ENCODE measurements around the gene RMI2. TPM values are rescaled to one million over a fixed set of nuclear protein-coding genes. Genes with fewer than 3 reads are reported as not detected.
A peak's percentile ranks its signal among the peaks of the same experiment; 100 is the strongest.
"Not testable (repeated sequence)": the region's sequence is repeated elsewhere in the genome, so short reads cannot be mapped to it uniquely, and the experiment has no call there.

RMI2 gene
- total RNA-seq, 2 donors from 2014 or later: 1.4 to 2.1 TPM

GRCh38 chr16:11359370-11359769 is 14.1 kb downstream of the RMI2 start:
- peaks cover 21% of the 10 kb centered on the region for H3K27me3 Mint-ChIP-seq
- no peaks in the 10 kb centered on the region for H3K9me3 ChIP-seq (ENCODE audit: control insufficient read depth, low read length, poor library complexity, severe bottlenecking)
- no peak for DNase-seq
- no peak overlapping the region for H3K4me3 Mint-ChIP-seq
- ATAC-seq: no peak
- no peak overlapping the region for H3K27ac Mint-ChIP-seq
- peaks cover 42% of the 10 kb centered on the region for H3K4me1 Mint-ChIP-seq
- H3K36me3 Mint-ChIP-seq (ENCODE audit: low read depth): no peaks in the 10 kb centered on the region

GRCh38 chr16:11360641-11361373 is 15.5 kb downstream of the RMI2 start:
- Mint-ChIP-seq H3K27me3 (peaks cover 16% of the 10 kb centered on the region), H3K4me1 (peaks cover 31% of the 10 kb centered on the region), H3K4me3 (peak overlapping the region; percentile 84), H3K36me3 (ENCODE audit: low read depth) (no peaks in the 10 kb centered on the region), H3K27ac (no peak overlapping the region)
- DNase-seq (no peak), ATAC-seq (no peak)
- no peaks in the 10 kb centered on the region for H3K9me3 ChIP-seq (ENCODE audit: control insufficient read depth, low read length, poor library complexity, severe bottlenecking)

- no peaks in the 10 kb centered on the region for H3K36me3 Mint-ChIP-seq (ENCODE audit: low read depth)
- DNase-seq (peak in 1 of 3 donors; percentile 16), ATAC-seq (peak; percentile 80)
- H3K9me3 ChIP-seq (ENCODE audit: control insufficient read depth, low read length, poor library complexity, severe bottlenecking): no peaks in the 10 kb centered on the region
- peak overlapping the region; percentile 84 for H3K4me3 Mint-ChIP-seq
- peaks cover 15% of the 10 kb centered on the region for H3K27me3 Mint-ChIP-seq
- H3K4me1 Mint-ChIP-seq: peaks cover 27% of the 10 kb centered on the region
- peak overlapping the region; percentile 70 for H3K27ac Mint-ChIP-seq
Measured at GRCh38 chr16:11361701-11362451, 16.6 kb downstream of the RMI2 start.

- peaks cover 9% of the 10 kb centered on the region for H3K27me3 Mint-ChIP-seq
- DNase-seq (no peak), ATAC-seq (no peak)
- no peak overlapping the region for H3K27ac Mint-ChIP-seq
- H3K4me3 Mint-ChIP-seq: no peak overlapping the region
- no peaks in the 10 kb centered on the region for H3K9me3 ChIP-seq (ENCODE audit: control insufficient read depth, low read length, poor library complexity, severe bottlenecking)
- no peaks in the 10 kb centered on the region for H3K36me3 Mint-ChIP-seq (ENCODE audit: low read depth)
- peaks cover 30% of the 10 kb centered on the region for H3K4me1 Mint-ChIP-seq
Measured at GRCh38 chr16:11363927-11364258, 18.6 kb downstream of the RMI2 start.

GRCh38 chr16:11367483-11367906 is 22.2 kb downstream of the RMI2 start:
- no peaks in the 10 kb centered on the region for H3K36me3 Mint-ChIP-seq (ENCODE audit: low read depth)
- H3K27me3 Mint-ChIP-seq: no peaks in the 10 kb centered on the region
- DNase-seq (no peak), ATAC-seq (no peak)
- H3K27ac Mint-ChIP-seq: no peak overlapping the region
- H3K9me3 ChIP-seq (ENCODE audit: control insufficient read depth, low read length, poor library complexity, severe bottlenecking): no peaks in the 10 kb centered on the region
- peaks cover 21% of the 10 kb centered on the region for H3K4me1 Mint-ChIP-seq
- H3K4me3 Mint-ChIP-seq: no peak overlapping the region

- H3K4me3 Mint-ChIP-seq: no peak overlapping the region
- H3K4me1 Mint-ChIP-seq: peaks cover 14% of the 10 kb centered on the region
- ATAC-seq (peak; percentile 86), DNase-seq (no peak)
- peak overlapping the region; percentile 51 for H3K27ac Mint-ChIP-seq
- no peaks in the 10 kb centered on the region for H3K27me3 Mint-ChIP-seq
- no peaks in the 10 kb centered on the region for H3K9me3 ChIP-seq (ENCODE audit: control insufficient read depth, low read length, poor library complexity, severe bottlenecking)
- H3K36me3 Mint-ChIP-seq (ENCODE audit: low read depth): no peaks in the 10 kb centered on the region
Measured at GRCh38 chr16:11370084-11370931, 25.0 kb downstream of the RMI2 start.

- H3K9me3 ChIP-seq (ENCODE audit: control insufficient read depth, low read length, poor library complexity, severe bottlenecking); H3K4me3 Mint-ChIP-seq; ATAC-seq; H3K36me3 Mint-ChIP-seq (ENCODE audit: low read depth); H3K27me3 Mint-ChIP-seq; DNase-seq: not testable (repeated sequence)
- Mint-ChIP-seq H3K4me1 (peaks cover 14% of the 10 kb centered on the region), H3K27ac (peak overlapping the region; percentile 51)
Measured at GRCh38 chr16:11370932-11371279, 25.6 kb downstream of the RMI2 start.

- DNase-seq (no peak), ATAC-seq (no peak)
- Mint-ChIP-seq H3K4me3 (no peak overlapping the region), H3K4me1 (peaks cover 13% of the 10 kb centered on the region), H3K27me3 (no peaks in the 10 kb centered on the region), H3K36me3 (ENCODE audit: low read depth) (no peaks in the 10 kb centered on the region), H3K27ac (peak overlapping the region; percentile 29)
- H3K9me3 ChIP-seq (ENCODE audit: control insufficient read depth, low read length, poor library complexity, severe bottlenecking): no peaks in the 10 kb centered on the region
Measured at GRCh38 chr16:11372073-11372828, 27.0 kb downstream of the RMI2 start.

- ATAC-seq (no peak), DNase-seq (no peak)
- Mint-ChIP-seq H3K36me3 (ENCODE audit: low read depth) (no peaks in the 10 kb centered on the region), H3K4me3 (no peak overlapping the region), H3K4me1 (peaks cover 12% of the 10 kb centered on the region), H3K27me3 (no peaks in the 10 kb centered on the region), H3K27ac (no peak overlapping the region)
- H3K9me3 ChIP-seq (ENCODE audit: control insufficient read depth, low read length, poor library complexity, severe bottlenecking): no peaks in the 10 kb centered on the region
Measured at GRCh38 chr16:11372829-11373306, 27.6 kb downstream of the RMI2 start.

GRCh38 chr16:11374255-11374654 is 29.0 kb downstream of the RMI2 start:
- Mint-ChIP-seq H3K36me3 (ENCODE audit: low read depth) (no peaks in the 10 kb centered on the region), H3K27me3 (no peaks in the 10 kb centered on the region), H3K4me1 (peaks cover 13% of the 10 kb centered on the region), H3K27ac (no peak overlapping the region), H3K4me3 (no peak overlapping the region)
- ATAC-seq (no peak), DNase-seq (no peak)
- H3K9me3 ChIP-seq (ENCODE audit: control insufficient read depth, low read length, poor library complexity, severe bottlenecking): no peaks in the 10 kb centered on the region

GRCh38 chr16:11377154-11377553 is 31.9 kb downstream of the RMI2 start:
- H3K27me3 Mint-ChIP-seq: peaks cover 2% of the 10 kb centered on the region
- H3K4me1 Mint-ChIP-seq: peaks cover 18% of the 10 kb centered on the region
- DNase-seq: no peak
- no peaks in the 10 kb centered on the region for H3K9me3 ChIP-seq (ENCODE audit: control insufficient read depth, low read length, poor library complexity, severe bottlenecking)
- no peak overlapping the region for H3K4me3 Mint-ChIP-seq
- no peak for ATAC-seq
- peak overlapping the region; percentile 57 for H3K27ac Mint-ChIP-seq
- H3K36me3 Mint-ChIP-seq (ENCODE audit: low read depth): peaks cover 4% of the 10 kb centered on the region

GRCh38 chr16:11378951-11379350 is 33.7 kb downstream of the RMI2 start:
- DNase-seq; ATAC-seq; H3K27me3 Mint-ChIP-seq; H3K36me3 Mint-ChIP-seq (ENCODE audit: low read depth); H3K9me3 ChIP-seq (ENCODE audit: control insufficient read depth, low read length, poor library complexity, severe bottlenecking): not testable (repeated sequence)
- Mint-ChIP-seq H3K4me1 (peaks cover 18% of the 10 kb centered on the region), H3K27ac (peak overlapping the region; percentile 84), H3K4me3 (peak overlapping the region; percentile 78)
